HG03045 (cell line): ENCODE measurements around the gene DPEP2.
"Not testable (repeated sequence)": the region's sequence is repeated elsewhere in the genome, so short reads cannot be mapped to it uniquely, and the experiment has no call there.

Source experiments
- ATAC-seq: cut with Tn5 transposase; IDR thresholded peaks from one replicate; pipeline ENCODE4 v1.9.1; 2021; ENCODE audit warnings: mild to moderate bottlenecking, moderate library complexity; ENCODE audit not compliant: unreplicated experiment

The DPEP2 gene

DNA sequence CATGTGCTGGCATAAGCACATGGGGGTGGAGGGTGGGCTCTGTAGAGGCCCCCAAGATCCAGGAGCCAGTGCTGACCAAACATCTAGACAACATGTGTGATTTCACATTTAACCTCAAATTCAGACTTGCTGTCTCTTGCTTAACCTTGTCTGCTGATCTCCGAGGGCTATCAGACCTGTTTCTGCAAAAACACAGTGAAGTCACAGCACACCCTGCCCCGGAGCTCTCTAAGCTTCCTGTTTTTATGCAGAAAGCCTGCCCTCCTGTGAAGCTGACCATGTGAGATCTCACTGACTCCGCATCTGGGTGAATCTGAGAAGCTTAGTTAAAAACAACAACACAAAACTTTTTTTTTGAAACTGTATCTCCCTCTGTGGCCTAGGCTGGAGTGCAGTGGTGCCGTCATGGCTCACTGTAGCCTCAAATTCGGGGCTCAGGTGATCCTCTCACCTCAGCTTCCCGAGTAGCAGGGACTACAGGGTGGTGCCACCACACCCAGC, 6.6 kb upstream of the DPEP2 start:
- no peak for ATAC-seq

- no peak for ATAC-seq
Observed at GRCh38 chr16:68005211-68005610, 5.9 kb upstream of the DPEP2 start.

GRCh38 chr16:68003031-68003430, 3.7 kb upstream of the DPEP2 start:
- ATAC-seq: no peak

- ATAC-seq: no peak
Observed at GRCh38 chr16:68000450-68000849, 1.2 kb upstream of the DPEP2 start.

GRCh38 chr16:67999985-68000384, 701 bp upstream of the DPEP2 start:
- ATAC-seq: no peak

DNA sequence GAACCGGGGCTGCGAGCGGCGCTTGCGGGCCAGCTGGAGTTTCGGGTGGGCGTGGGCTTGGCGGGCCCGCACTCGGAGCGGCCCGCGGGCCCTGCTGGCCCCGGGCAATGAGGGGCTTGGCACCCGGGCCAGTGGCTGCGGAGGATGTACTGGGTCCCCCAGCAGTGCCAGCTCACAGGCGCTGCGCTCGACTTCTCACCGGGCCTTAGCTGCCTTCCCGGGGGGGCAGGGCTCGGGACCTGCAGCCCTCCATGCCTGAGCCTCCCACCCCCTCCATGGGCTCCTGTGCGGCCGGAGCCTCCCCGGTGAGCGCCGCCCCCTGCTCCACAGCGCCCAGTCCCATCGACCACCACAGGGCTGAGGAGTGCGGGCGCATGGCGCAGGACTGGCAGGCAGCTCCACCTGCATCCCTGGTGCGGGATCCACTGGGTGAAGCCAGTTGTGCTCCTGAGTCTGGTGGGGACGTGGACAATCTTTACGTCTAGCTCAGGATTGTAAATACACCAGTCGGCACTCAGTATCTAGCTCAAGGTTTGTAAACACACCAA, 979 bp downstream of the DPEP2 start:
- ATAC-seq: not testable (repeated sequence)

DNA sequence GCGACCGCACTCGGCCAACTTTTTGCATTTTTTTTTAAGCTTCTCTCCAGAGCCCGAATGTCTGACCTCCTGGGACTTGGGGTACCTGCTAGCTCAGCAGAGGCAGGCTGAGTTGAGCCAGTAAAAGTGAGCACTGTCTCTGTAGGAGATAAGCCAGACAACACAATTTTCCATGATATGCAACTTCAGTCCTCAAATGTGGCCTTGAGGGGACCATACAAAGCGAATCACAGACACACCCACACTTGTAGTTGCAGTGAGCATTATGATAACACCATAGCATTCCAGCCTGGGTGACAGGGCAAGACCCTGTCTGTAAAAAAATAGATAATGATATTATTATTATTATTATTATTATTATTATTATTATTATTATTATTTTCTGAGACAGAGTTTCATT, 2.6 kb downstream of the DPEP2 start:
- no peak for ATAC-seq

DNA sequence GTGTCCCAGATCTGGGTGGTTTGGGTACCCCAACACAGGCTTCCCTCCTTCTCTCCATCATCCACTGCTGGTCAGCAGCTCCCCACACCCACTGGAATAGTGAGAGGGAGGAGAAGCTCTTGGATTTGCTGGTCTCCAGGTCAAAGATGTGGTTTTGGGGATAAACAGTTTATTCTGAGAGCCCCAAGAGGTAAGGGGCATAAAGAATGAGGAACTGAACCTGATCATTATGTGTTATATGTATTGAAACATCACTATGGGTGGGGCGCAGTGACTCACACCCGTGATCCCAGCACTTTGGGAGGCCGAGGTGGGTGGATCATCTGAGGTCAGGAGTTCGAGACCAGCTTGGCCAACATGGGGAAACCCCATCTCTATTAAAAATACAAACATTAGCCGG, 3.9 kb downstream of the DPEP2 start:
- no peak for ATAC-seq

DNA sequence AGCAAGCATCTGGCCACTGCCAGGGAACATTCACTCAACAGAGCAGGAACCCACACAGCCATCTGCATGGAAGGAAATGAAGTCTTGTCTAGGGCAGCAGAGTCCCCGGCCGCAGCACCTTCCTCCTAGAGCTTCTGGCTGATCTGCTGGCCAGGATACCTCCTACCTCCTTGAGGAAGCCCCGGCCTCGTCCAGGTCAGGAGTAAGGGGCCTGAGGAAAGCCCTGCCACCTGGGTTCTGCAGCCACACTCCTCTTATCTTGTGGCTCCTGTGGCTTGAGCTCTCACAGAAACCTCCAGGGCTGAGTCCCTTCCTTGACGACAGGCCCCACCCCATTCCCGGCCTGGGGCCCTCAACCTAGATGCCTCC, 5.3 kb downstream of the DPEP2 start:
- ATAC-seq: not testable (repeated sequence)

DNA sequence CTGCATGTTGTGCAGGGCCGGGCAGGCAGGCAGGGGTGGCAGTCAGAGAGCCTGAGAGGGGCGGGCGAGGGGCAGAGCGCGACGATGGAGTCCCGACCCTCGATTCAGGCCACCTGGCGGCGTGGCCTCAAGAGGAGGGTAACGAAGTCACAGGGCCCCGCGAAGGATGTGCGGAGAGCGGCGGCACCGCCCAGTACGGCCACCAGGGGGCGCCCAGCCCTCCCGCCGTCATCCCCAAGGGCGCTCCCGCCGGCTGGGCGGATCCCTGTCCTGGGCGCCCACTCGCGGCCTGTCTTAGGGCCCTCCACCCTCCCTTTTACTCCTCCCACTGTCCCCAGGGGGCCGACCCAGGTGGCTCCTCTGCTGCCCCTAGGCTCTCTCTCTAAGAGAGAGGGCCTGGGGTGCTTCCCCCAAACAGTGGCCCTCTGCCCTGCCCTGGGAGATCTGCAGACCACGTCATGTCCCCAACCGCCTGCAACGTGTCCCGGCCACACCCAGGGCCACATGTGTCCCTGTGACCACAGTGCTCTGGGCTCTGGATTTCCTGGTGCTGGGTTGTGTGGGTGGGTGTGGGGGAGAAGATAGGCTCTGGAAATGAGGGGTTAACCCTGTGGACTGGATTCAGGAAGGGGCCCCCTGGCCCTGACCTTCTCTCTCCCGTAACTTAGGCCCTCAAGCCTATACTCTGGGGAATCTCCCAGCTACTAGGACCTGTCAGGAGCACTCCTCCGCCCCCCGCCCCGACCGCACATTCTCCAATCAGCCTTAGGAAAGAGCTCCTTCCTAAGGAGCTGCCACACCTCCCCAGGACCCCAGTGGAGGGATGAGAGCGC, 5.9 kb downstream of the DPEP2 start:
- peak; percentile 58 for ATAC-seq

DNA sequence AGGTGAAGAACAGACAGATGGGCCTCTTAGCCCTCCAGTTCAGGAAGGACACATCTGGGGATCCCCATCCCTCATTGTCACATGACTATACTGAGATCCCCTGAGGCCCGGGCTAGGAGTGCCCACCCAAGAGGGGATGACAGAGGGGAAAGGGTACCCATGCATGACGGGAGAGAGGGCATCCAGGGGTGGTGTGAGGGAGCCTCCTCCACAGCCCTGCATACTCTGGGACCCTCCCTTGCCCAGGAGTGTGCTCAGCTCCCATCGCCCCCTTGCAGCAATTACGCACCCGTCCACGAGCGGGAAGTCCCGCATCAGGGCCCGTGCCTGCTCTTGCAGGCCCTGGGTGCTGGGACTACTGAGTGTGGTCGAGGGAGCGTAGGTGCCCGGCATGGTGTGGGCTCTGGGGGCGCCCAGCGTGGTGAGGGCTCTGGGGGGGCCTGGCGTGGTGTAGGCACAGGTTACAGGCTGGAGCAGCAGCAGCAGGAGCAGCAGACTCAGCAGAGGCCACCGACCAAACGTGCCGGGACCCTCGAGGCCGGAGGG, 6.5 kb downstream of the DPEP2 start:
- no peak for ATAC-seq

GRCh38 chr16:67990018-67990386, 9.3 kb downstream of the DPEP2 start:
- ATAC-seq: no peak

GRCh38 chr16:67989322-67990017, 9.8 kb downstream of the DPEP2 start:
- no peak for ATAC-seq

GRCh38 chr16:67988675-67989074, 10.6 kb downstream of the DPEP2 start:
- ATAC-seq: no peak

GRCh38 chr16:67987460-67988160, 11.7 kb downstream of the DPEP2 start:
- ATAC-seq: no peak

GRCh38 chr16:67986949-67987348, 12.3 kb downstream of the DPEP2 start:
- no peak for ATAC-seq

DNA sequence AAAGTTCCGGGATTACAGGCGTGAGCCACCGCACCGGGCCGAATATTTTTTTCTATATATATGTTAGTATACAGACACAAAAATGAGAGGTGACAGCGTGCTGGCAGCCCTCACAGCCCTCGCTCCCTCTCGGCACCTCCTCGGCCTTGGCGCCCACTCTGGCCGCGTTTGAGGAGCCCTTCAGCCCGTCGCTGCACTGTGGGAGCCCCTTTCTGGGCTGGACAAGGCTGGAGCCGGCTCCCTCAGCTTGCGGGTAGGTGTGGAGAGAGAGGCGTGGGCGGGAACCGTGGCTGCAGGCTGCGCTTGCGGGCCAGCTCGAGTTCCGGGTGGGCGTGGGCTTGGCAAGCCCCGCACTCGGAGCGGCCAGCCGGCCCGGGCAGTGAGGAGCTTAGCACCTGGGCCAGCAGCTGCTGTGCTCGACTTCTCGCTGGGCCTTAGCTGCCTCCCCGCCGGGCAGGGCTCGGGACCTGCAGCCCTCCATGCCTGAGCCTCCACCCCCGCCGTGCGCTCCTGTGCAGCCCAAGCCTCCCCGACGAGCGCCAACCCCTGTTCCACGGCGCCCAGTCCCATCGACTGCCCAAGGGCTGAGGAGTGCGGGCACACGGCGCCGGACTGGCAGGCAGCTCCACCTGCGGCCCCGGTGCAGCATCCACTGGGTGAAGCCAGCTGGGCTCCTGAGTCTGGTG, 17.1 kb downstream of the DPEP2 start:
- no peak for ATAC-seq

GRCh38 chr16:67979955-67980678, 19.2 kb downstream of the DPEP2 start, which contains the start of gene DPEP3:
Gene DPEP3, minus strand, starts transcription at chr16:67980499. Its CDS starts 119 bp downstream, at chr16:67980380.
- ATAC-seq: no peak

- no peak for ATAC-seq
Observed at GRCh38 chr16:67977469-67978227, 21.6 kb downstream of the DPEP2 start.
